Hematopoietic multipotent progenitor cell treated with erythropoietin and hydrocortisone succinate and interleukin-3 and kit ligand, for 6 days (in vitro differentiated cells): ENCODE results near the gene COX6B1.
"Not testable (repeated sequence)": the region's sequence is repeated elsewhere in the genome, so short reads cannot be mapped to it uniquely, and the experiment has no call there.

ENCODE experiments used
- DNase-seq: peaks from one replicate; pipeline ENCODE4 v3.0.0-alpha.2; 2015

The COX6B1 gene

GRCh38 chr19:35636651-35637050 lies 11.5 kb upstream of the COX6B1 start:
- DNase-seq = no peak

DNA sequence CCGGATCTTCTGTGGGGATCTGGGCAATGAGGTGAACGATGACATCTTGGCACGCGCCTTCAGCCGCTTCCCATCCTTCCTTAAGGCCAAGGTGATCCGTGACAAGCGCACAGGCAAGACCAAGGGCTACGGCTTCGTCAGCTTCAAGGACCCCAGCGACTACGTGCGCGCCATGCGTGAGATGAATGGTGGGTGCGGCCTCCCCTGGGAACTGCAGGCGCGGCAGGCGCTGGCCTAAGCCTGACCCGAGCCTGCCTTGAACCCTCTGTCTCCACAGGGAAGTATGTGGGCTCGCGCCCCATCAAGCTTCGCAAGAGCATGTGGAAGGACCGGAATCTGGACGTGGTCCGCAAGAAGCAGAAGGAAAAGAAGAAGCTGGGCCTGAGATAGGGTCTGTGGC lies 11.0 kb upstream of the COX6B1 start:
- DNase-seq = no peak

DNA sequence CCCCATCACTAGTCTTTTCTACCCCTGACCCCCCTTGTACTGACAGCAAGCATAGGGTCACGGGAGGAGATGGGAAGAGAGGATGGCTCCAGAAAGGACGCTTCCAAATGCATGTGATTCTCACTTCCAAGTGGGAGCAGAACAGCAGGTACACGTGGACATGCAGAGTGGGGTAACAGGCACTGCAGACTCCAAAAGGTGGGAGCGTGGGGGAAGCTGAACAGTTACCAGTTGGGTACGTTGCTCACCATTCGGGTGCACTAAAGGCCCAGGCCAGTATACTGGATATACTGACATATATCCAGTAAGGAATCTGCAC lies 8.8 kb upstream of the COX6B1 start:
- DNase-seq = no peak

- no peak for DNase-seq
Observed at GRCh38 chr19:35639863-35640262, 8.3 kb upstream of the COX6B1 start.

DNA sequence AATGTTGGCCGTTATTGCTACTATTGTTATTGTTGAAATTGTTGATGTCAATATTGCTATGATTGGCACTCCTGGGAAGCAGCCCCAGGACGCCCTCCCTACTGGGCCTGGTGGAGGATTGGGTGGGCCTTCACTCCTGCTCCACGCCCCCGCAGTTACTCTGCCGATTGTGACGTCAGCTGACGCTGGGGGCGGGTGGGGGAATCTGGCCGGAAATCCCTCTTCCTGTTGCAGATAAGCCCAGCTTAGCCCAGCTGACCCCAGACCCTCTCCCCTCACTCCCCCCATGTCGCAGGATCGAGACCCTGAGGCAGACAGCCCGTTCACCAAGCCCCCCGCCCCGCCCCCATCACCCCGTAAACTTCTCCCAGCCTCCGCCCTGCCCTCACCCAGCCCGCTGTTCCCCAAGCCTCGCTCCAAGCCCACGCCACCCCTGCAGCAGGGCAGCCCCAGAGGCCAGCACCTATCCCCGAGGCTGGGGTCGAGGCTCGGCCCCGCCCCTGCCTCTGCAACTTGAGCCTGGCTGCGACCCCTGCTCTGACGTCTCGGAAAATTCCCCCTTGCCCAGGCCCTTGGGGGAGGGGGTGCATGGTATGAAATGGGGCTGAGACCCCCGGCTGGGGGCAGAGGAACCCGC lies 6.5 kb upstream of the COX6B1 start, which contains the start of gene ETV2:
Gene ETV2 (plus strand): TSS at position 231 of the 637 bp plus-strand sequence. CDS start 716 bp downstream, outside the sequence.
- peak; percentile 73 for DNase-seq

DNA sequence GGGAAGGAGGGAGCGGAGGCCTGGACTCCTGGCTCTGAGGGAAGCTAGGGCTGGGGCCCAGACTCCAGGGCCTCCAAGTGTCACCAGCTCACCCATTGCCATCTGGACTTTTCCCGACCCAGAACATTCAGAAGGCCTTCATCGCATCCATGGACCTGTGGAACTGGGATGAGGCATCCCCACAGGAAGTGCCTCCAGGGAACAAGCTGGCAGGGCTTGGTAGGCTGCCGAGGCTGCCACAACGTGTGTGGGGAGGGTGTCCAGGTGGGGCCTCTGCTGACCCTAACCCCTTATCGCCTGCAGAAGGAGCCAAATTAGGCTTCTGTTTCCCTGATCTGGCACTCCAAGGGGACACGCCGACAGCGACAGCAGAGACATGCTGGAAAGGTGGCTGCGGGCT lies 5.8 kb upstream of the COX6B1 start:
- no peak for DNase-seq

GRCh38 chr19:35642798-35643254 lies 5.3 kb upstream of the COX6B1 start:
- peak; percentile 19 for DNase-seq

DNA sequence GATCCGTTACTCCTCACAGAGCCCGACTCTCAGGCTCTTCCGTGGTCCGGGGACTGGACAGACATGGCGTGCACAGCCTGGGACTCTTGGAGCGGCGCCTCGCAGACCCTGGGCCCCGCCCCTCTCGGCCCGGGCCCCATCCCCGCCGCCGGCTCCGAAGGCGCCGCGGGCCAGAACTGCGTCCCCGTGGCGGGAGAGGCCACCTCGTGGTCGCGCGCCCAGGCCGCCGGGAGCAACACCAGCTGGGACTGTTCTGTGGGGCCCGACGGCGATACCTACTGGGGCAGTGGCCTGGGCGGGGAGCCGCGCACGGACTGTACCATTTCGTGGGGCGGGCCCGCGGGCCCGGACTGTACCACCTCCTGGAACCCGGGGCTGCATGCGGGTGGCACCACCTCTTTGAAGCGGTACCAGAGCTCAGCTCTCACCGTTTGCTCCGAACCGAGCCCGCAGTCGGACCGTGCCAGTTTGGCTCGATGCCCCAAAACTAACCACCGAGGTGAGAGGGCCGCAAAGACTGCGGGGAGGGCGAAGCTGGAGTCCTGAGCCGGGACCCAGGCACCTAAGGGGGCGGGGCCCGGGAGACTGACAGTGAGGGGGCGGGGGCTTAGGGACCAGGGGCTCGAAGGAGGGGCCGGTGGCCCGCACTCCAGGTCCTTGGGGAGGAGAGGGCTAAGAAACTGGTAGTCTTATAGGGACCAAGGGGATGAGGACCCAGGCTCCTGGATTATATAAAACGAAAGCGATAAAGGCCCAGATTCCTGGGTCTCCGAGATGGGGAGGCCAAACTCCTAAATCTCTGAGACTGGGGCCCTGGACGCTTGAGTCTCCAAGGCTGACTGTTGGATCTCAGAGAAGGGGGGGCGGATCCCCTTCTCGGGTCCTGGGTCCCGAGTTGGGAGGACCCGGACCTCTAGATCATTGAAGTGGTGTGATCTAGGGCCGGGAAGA lies 4.6 kb upstream of the COX6B1 start:
- DNase-seq = peak; percentile 91

- DNase-seq = peak; percentile 99
Observed at GRCh38 chr19:35644206-35644986, 3.7 kb upstream of the COX6B1 start.

DNA sequence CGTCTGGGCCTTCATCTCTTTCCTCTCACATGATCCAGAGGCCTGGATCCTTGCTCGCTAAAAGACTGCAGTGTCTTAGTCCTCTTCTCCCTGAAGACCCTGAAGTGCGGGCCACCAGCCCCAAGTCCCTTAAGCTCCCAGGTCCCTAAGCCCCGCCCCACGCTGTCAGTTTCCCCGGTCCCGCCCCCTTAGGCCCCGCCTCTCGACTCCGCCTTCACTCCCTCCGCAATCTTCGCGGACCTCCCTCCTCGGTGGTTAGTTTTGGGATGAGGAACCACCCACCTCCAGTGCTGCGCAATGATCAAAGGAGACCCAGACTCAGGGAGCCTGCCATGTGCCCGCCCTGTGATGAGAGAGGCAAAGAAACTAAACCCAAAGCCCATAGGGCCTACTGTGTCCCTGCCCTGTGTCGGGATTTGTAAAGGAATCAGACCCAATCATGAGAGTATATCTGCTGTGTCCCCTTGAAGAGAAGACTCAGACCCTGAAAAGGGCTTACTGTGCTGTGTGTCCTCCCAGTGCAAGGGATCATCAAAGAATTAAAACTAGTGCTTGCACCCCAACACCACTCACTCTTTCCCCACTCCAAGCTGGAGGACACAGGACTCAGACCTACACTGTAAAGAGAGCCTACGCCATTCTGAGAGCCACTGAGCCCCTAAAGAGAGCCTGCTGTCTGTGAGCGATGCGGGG lies 3.0 kb upstream of the COX6B1 start:
- DNase-seq = peak; percentile 94

- no peak for DNase-seq
Observed at GRCh38 chr19:35645680-35646511, 2.2 kb upstream of the COX6B1 start.

DNA sequence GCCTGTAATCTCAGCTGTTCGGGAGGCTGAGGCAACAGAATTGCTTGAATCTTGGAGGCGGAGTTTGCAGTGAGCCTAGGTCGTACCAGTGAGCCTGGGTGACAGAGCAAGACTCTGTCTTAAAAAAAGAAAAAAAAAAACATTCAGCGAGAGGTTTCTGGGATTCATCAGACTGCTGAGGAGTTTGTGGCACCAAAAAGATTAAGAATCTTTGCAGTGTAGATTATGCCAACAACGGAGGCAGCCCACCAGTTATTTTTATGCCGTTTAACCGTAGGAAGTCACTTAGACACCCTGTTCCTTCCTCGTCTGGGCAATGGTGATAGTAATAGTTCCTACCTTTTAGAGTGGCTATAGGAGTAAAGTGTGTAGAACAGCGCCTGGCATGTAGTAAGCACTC lies 2.5 kb downstream of the COX6B1 start:
- DNase-seq = peak; percentile 40

DNA sequence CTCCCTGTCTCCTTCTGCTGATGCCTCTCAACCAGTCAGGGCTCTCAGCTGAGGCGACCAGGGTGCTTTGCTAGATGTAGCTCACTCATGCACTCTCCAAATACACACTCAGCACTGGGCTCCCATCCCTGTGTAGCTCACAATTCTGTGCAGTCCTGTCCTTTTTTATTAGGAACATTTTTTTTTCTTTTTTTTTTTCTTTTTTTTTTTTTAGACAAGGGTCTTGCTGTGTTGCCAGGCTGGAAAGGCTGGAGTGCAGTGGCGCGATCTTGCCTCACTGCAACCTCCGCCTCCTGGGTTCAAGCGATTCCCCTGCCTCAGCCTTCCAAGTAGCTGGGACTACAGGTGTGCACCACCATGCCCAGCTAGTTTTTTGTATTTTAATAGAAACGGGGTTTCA lies 6.7 kb downstream of the COX6B1 start:
- DNase-seq = not testable (repeated sequence)

DNA sequence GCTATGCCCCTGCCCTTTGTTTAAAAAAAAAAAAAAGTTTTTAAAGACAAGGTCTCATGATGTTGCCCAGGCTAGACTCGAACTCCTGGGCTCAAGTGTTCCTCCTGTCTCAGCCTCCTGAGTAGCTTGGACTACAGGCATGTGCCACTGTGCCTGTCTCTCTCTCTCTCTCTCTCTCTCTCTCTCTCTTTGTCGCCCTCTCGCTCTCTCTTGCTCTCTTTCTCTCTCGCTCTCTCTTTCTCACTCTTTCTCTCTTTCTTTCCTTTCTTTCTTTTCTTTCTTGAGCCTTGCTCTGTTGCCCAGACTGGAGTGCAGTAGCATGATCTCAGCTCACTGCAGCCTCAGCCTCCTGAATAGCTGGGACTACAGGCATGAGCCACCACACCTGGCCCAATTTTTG lies 7.5 kb downstream of the COX6B1 start:
- DNase-seq = no peak

- no peak for DNase-seq
Observed at GRCh38 chr19:35656700-35657099, 8.6 kb downstream of the COX6B1 start.

- DNase-seq = peak; percentile 36
Observed at GRCh38 chr19:35657904-35658700, 10.0 kb downstream of the COX6B1 start.

DNA sequence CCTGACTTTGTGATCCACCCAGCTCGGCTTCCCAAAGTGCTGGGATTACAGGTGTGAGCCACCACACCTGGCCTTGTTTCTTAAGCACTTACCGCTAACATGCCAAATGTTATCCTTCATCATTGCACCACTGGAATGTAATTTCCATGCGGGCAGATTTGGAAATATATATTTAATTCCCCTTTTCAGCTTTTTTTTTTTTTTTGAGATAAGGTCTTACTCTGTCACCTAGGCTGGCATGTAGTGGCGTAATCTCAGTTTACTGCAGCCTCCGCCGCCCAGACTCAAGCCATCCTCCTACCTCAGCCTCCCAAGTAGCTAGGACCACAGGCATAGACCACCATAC lies 13.8 kb downstream of the COX6B1 start:
- no peak for DNase-seq

DNA sequence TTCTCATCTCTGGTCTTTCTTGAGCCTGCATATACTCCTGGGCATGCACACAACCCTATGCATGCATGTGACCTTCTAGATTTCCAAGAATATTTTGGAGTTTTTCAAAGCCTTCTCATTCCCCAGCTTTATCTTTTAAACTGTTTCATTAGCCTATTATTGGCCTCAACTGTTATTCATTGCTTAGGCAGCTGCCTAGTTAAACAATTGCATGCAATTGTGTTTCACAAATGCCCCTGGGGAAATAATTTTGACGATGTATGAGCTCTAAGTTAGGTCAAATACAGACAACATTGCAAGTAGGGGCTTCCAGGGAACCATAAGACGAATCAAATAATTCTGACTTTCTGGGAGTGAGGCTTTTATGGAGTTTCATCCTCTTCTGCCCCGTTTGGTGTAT lies 15.9 kb downstream of the COX6B1 start:
- no peak for DNase-seq

DNA sequence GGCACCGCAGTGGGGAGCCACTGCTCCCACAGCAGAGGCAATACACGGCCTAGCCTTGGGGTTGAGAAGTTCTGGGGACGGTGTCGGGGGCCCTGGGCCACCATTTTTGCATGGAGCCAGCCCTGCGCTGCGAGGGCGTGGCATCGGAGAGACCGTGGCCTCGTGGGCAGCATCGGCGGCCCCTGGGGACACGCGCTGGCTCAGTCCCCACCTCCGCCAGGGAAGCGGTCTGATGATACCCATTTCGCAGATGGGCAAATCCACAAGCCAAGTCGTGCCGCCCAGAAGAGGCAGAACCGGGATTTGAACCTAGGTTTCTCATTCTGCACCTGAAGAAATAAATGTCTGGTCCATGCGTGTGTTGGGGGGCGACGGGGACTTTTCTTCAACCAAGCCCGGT lies 17.0 kb downstream of the COX6B1 start:
- no peak for DNase-seq

DNA sequence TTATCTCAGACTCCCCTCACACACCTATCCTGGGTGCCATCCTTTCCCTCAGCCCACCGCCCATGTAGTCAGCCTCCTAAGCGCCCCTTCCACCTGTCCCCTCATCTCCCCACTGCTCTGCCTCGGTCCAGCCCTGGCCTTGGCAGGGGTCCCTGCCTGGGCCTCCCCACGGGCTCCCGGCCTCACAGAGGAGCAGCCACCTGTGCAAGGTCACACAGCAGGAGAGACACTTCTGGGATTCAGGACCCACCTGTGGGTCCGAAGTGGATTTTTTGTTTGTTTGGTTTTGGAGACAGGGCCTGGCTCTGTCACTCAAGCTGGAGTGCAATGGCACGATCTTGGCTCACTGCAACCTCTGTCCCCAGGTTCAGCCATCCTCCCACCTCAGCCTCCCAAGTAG lies 17.5 kb downstream of the COX6B1 start:
- no peak for DNase-seq
